ENCODE results near the gene RNF152. TPM values are rescaled to one million over a fixed set of nuclear protein-coding genes. Genes with fewer than 3 reads are reported as not detected.
A peak's percentile ranks its signal among the peaks of the same experiment; 100 is the strongest.

The RNF152 gene, protein sequence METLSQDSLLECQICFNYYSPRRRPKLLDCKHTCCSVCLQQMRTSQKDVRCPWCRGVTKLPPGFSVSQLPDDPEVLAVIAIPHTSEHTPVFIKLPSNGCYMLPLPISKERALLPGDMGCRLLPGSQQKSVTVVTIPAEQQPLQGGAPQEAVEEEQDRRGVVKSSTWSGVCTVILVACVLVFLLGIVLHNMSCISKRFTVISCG
- 10 to 100 TPM; 10.5 to 15.0 (median 11.7) TPM for polyA plus RNA-seq (ENCODE audit: insufficient read depth in 1 of 5, insufficient read length in 5 of 5, low replicate concordance in 1 of 5)
- long read RNA-seq, donor 1, partial matches to known transcripts: 0 of 4 reads
- long read RNA-seq, donor 1, other reads (novel, unspliced or antisense): 0 of 4 reads
- long read RNA-seq, donor 2: 0 reads
- long read RNA-seq, donor 3, transcript RNF152-204 (3 exons, 682 nt): major isoform, 6 of 6 reads
- long read RNA-seq, donor 3, partial matches to known transcripts: 0 of 6 reads
- long read RNA-seq, donor 3, other reads (novel, unspliced or antisense): 0 of 6 reads
- long read RNA-seq, donor 4, partial matches to known transcripts: 0 of 2 reads
- long read RNA-seq, donor 4, other reads (novel, unspliced or antisense): 0 of 2 reads
- long read RNA-seq, donor 5, partial matches to known transcripts: 0 of 1 reads
- long read RNA-seq, donor 5, other reads (novel, unspliced or antisense): 0 of 1 reads
- long read RNA-seq, donor 6, partial matches to known transcripts: 0 of 1 reads
- long read RNA-seq, donor 6, other reads (novel, unspliced or antisense): 0 of 1 reads
- long read RNA-seq, donor 7, partial matches to known transcripts: 0 of 2 reads
- long read RNA-seq, donor 7, other reads (novel, unspliced or antisense): 0 of 2 reads
- long read RNA-seq, donor 8, full-length matches to known transcripts: 3 of 3 reads
- long read RNA-seq, donor 8, partial matches to known transcripts: 0 of 3 reads
- long read RNA-seq, donor 8, other reads (novel, unspliced or antisense): 0 of 3 reads

DNA sequence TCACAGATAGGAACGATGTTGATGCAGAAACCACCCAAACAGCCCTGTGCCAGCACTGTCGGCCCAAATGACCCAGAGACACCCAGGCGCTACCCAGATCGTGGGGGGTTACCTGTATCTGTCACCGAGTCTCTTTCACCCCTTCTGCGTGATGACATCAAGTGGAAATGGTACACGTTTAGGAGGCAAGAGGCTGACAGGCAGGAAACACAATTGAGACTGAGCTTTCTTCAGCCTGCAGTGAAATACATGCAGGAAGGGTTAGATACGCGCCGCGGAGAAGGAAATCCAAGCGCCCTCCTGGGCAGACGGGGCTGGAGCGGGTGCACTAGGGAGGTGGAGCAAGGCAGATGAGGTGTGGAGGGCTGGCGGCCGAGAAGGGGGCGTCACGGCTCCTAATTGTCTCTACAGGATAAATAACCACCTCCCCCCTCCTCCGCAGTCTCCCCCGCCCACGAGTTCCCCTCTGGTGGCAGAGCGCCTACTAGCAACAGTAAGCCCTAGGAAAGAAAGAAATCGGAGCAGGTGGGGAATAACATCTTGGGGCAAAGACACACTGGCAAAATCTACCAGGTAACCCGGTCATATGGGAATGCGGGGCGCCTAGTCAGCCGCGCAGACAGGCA is at the start of gene RNF152:
Gene RNF152 (minus strand): TSS at position 325 of the 626 bp plus-strand sequence. CDS start 76,544 bp downstream, outside the sequence.
- DNase-seq: peak in 1 of 2 donors; percentile 29

DNA sequence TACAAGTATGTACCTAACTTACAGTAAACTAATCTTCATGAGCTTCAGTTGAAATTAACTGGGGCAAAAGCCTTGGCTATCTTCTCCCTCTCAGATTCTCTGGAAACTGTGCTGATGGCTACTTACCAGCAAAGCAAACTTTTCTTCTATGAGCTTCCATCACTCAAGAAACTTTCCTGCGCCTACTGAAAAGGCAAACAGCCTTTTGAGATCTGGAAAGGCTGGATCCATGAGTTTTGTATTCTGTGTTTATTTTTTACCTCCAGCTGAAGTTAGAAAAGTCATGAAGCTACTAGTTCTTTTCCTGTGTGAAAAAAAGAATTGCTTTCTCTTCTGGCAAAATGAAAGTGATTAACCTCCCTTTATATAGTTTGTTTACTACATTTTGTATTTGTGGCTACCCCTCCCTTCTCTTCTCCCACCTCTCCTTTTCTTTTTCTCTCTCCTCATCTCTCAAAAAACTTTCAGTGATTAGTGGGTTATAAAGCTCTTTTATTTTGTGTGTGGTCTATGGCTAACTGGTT is 49.2 kb upstream of the RNF152 start:
- no peak for DNase-seq

DNA sequence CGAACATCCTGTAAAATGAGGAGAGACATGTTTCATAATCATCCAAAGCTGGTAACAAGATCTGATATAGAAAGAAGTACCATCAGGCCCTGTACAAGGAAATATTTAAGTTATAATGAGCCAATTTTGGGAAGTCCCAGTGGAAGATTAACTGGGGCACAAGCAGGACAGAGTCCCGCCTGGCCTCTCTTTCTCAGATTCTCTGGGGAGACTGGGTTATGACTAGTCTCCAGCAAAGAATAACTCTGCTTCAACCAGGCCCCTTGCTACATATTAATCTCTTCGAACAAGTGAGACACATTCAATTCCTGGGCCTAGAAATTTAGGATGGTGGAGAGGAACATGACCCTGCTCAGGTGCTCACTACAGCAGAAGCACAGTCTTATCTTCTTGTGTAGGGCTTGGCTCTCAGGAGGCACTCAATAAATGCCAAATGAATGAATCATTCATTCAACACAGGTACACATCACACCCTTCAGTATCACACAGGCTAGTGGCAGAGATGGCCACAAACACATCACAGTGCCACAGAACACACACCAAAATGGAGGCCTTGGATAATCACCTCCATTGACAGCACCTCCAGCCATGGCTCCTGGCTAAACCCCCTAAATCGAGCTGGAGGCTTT is 46.4 kb upstream of the RNF152 start:
- no peak for DNase-seq

DNA sequence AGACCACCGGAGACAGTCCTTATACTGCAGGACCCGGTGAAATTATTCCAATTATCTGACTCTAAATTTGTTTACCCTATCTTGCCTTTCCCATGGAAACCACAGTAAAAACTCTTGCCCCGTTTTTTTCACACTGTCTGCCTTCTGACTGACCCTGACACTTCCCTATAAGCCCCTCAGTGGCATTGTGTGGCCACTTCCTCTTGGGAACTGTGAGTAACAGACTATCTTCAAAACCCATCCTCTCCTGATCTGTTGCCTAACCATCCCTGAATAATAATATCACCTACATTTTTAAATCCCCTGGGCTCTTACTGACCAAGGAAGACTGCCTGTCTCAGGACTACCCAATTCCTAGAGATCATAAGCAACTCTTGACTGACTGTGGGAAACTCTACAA is 42.6 kb upstream of the RNF152 start:
- no peak for DNase-seq

DNA sequence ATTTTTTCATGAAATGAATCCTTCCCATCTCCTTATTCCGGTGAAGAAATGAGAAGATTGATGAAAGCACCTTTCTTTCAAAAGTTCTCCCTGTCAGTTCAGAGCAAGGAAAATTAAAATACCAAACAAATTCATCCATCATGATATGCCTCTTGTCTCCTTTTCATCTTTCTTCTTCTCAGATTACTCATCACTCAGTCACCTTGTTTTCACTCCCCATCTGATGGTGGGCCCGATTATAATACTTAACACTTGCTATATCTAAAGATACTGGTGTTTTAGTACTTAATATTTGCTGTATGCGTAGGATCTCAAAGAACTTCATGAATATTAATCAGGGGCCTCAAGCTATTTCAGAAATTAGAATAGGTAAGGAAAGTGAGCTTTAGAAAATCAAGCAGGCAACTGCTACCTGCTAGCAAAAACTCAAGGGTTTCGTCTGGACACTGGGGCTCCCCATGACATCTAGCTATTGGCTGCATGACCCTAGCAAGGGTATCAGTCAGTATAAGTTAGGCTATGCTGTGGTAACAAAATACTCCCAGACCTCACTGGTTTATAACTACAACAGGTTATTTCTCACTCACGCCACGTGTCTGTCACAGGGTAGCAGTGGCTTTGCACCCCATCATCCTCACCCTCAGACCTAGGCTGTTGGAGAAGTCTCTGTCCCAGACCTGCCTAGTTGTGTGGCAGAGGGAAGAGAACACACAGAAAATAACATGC is 39.0 kb upstream of the RNF152 start:
- DNase-seq: no peak

DNA sequence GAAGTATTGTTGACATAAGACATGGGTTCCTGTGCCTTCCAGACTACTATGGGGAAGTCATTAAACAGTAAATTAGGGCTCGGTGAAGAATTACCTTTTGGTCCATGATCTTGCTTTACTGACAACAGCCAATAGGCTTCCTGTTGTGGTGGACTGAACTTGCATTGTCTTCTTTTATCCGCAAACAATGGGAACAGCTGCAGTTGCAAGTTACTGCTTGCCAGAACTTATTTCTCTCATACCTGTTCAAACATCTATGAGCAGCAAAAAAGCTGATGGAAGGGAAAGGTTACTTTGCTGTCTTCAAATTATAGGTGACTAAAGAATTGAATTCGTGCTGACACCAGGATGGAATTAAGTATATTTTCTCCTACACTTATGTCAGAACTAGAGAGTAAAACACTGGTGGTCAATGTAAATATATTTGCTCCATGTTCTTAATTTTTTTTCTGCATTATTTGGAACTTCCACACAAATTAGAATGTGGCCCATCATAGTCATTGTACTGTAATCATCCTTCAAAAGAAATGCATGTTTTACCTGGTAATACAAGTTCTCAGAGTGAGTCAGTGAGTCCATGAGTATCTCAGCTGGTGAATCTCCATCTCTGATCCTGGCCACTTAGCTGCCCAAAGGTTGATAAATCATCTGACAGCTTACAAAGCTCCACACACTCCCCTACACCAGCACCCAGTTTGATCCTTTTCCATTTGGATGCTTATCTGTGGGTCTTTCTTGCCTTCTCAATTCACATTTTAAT is 37.3 kb upstream of the RNF152 start:
- DNase-seq: no peak

DNA sequence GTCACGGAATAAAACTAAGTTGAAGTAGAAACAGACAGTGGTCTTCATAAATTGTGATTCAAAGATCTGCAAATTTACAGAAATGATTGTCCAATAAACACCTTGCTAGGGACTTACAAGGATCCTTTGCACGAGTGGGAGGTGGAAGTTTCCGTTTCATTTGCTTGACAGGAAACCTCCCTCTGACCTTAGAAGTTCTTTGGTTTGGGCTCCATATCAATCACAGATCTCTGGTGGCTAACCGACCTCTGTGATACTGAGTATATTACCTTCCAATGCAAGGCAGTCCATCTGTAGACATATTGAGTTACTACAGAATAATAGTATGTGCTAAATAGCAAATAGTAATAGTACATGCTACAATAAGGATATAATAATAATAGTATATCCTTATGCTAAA is 33.7 kb upstream of the RNF152 start:
- DNase-seq: no peak

DNA sequence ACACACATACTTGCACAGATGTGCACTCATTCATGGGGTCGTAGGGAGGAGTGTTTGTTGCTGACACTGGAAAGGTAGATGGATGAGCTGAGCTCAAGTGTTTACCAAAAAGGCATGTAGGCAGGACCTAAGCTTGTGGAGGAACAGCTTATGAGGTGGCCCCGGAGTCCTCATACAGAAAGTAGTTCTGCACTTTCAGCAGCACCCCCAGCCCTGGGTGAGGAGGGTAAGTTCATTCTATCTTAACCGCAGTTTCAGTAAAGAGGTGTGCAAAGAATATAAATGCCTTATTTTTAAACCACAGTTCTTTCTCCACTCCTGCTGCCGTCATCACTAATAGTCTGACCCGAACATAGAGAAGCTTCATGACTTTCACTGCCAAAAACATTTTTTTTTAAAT is 31.7 kb upstream of the RNF152 start:
- no peak for DNase-seq

DNA sequence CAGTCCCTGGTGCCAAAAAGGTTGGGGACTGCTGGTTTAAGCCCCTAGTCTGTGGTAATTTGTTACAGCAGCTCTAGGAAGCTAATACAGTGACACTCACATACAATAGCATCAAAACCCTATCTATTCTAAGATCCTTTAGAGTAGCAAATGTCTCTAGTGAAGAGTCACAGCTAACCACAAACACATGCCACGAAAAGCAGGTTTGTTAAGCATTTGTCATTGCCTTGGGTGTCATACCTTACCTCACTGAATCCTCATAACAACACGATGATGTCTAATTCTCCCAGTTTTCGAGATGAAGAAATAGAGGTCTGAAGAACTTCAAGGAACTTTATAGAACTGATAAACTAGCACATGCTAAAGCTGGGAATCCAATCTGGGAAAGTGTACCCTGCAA is 29.6 kb upstream of the RNF152 start:
- no peak for DNase-seq

DNA sequence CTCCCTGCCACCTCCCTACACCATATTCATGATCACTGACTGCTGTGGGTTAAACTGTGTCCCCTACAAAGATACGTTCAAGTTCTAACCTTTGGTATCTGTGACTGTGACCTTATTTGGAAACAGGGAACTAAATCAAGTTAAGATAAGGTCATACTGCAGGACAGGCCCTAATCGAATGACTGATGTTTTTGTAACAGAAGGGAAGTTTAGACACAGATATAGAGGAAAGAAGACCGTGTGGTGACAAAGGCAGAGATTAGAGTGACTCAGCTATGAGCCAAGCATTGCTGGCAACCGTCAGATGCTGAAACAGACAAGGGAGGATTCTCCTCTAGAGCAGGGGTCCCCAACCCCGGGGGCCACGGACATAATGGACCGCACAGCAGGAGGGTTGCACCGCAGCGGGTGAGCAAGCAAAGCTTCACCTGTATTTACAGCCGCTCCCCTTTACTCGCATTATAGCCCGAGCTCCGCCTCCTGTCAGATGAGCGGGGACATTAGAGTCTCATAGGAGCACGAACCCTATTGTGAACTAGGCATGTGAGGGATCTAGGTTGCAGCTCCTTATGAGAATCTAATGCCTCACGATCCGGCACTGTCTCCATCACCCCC is 28.9 kb upstream of the RNF152 start:
- no peak for DNase-seq

DNA sequence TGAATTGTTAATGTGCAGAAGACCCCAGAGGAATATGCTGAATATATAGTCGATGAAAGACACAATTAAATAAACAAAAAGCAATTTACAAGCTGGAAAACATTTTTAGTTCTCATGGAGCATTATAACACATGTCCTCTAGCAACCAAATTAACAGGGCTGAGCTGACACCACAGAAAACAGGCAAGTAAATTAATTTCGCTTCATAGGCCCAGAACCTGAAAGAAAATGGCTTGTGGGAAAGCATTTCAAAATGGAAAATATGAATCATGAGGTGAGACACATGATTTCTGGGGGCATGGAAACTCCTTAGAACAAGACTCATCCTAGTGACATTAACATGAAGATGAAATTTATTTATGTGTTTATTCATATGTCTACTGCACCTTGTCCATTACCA is 25.0 kb upstream of the RNF152 start:
- DNase-seq: no peak

DNA sequence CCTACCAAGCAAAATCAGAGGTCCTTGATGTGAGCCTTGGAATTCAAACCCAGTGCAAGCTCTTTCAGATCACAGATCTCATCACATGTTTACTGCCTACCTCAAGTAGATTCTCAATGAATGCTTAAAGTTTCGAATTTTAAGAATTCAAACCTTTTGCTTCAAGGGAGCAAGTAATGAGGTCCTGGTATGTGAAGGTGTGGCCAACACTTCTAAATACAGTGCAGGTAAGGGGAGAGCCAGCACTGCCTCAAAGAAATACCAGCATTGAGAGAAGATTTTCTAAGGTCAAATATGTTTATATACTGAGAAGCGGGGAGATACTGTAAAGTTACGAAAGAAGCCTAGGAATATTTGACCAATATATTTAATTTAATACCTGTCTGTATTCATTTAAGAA is 19.7 kb upstream of the RNF152 start:
- no peak for DNase-seq

DNA sequence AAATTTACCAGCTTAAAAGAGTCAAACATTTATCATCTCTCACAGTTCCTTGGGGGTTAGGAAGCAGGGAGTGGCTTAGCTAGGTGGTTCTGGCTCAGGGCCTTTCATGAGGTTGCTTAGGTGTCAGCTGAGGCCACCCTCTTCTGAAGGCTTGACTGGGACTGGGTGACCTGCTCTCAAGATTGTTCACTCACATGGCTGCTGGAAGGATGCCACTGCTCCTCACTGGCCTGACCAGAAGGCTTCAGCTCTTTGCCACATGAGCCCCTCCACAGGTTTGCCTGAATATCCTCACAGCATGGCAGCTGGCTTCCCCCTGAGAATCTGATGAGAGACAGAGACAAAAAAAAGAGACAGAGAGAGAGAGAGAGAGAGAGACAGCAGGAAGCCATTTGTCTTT is 17.3 kb upstream of the RNF152 start:
- no peak for DNase-seq

DNA sequence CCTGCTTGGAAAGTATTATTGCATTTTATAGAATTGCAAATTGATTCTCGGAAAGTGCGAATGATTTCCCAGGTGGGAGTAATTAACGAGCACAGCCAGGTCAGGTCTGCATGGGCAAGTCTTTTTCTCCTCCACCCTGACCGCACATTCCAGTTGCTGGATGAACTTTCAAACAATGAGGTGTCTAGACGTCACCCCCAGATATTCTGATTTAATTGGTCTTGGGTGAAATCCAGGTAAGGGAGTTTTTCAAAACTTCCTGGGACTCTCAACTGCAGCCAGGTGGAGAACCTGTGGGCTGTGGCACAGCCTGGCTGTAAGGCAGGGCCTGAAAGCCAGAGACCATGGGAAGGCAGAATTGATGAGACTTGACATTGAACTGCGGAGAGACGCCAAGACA is 15.9 kb upstream of the RNF152 start:
- DNase-seq: no peak

DNA sequence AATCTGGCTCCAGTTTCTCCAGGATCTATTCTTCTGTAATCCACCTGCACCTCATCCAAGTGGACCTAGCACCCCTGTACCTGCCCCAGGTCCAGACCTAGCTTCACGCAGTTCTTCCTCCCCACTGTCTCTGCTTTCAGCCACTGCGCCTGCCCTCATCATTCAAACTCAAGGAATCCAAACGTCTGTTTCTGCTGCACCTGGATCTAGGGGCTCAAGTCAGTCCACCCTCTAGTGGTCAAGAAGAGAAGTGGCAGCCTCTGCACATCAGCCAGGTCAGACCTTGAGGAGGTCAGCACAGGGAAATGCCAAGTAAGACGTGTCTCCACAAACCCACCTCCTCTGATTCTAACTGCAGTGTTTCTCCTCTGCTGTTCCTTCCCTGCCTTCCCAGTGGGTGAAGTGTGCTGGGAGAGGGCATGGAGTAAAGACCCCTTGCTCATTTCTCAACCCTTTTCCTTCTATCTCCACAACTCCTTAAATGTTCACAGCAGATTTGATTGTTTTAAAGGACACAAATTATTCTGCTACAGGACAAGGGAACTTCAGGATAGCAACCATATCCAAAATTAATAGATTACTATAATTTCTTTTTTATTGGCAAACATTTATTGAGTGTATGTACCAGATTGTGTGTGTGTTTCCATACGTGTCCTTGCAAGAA is 8.6 kb upstream of the RNF152 start:
- DNase-seq: no peak

DNA sequence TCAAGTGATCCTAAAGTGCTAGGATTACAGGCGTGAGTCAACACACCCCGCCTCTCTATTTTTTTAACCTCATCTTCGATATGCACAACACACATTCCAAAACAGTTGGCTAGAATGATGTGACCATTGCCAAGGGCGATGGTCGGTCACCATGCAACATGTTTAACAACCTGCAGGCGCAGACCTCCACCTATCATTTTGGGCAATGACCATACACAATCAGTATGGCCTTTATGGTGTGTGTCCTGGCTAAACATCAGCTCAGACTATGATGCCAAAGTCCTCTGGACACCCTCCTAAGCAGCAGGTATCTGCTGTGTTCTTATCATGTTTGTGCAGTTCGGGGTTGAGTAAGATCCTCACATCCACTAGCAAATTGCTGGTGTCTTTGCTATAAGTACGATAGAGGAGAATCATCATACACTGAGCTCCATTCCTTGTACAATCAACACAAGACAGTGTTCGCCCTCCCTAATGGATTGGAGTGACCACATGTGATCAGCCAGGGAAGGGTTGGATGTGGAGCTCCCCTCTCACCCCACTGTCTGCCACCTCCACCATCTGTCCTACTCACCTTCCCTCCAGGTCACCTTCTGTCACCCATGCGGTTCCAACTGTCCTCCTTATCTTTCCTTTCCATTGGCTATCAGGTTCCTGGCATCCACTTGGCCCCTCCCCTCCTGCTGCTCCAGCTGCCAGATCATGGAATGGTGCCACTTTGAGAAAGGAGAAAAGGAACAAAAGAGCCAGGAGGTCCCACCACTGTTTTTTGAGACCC is 7.9 kb upstream of the RNF152 start:
- DNase-seq: no peak

DNA sequence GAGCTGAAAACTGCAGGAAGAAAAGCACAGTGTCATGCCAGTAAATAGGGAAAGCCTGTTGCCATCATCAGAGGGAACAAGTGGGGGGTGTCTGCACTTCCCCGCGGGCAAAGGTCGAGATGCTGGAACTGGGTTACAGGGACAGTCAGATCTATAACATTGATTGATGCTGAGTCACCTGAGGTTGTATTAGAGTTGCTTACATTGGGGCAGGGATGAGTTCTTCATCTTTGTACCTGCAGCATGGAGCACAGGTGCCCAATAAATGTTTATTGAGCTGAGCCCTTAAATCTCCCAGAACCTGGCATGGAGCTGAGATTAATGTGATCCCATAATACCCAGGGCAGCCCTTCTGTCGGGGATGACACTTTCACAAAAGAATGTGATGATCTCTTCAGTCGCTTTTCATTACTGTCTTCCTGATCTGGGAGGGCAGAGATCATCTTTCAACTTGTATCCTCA is 5.9 kb upstream of the RNF152 start:
- DNase-seq: no peak

DNA sequence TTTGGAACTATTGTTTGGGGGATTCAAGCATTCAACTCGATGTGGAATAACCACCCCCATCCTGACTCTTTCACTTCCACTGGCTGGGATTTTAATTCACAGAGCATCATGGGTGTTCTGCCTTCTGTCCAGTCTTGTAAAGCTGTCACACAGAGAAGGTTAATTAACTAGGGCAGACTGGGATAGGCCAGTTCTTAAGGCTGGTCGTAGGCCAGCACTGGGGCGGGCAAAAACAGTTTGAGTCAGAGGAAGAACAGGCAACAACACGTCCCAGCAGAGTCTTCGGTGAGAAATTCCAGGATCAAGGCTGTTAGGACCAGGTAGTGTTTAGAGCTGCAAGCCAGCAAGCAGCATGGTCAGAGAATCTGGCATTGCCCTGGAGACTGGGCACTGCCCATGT is 4.0 kb upstream of the RNF152 start:
- DNase-seq: no peak

Measured in right lung (tissue), 10 donors.